Measurements from ENCODE around the gene ARID4B.

The ARID4B gene

GRCh38 chr1:235291599-235292091 lies 36.3 kb downstream of the ARID4B start:
- Histone ChIP-seq H3K9me3 (no peaks in the 10 kb centered on the region), H3K27me3 (no peaks in the 10 kb centered on the region), H3K4me3 (no peak overlapping the region), H3K27ac (no peak overlapping the region), H3K36me3 (no peaks in the 10 kb centered on the region), H3K4me1 (peaks cover 0 to 66% (median 15%) of the 10 kb centered on the region in 4 donors)
- intact Hi-C loops (cut with DNase I; ENCODE audit: low total_unique reads): no loop called here
- TF ChIP-seq, protein P1, sequence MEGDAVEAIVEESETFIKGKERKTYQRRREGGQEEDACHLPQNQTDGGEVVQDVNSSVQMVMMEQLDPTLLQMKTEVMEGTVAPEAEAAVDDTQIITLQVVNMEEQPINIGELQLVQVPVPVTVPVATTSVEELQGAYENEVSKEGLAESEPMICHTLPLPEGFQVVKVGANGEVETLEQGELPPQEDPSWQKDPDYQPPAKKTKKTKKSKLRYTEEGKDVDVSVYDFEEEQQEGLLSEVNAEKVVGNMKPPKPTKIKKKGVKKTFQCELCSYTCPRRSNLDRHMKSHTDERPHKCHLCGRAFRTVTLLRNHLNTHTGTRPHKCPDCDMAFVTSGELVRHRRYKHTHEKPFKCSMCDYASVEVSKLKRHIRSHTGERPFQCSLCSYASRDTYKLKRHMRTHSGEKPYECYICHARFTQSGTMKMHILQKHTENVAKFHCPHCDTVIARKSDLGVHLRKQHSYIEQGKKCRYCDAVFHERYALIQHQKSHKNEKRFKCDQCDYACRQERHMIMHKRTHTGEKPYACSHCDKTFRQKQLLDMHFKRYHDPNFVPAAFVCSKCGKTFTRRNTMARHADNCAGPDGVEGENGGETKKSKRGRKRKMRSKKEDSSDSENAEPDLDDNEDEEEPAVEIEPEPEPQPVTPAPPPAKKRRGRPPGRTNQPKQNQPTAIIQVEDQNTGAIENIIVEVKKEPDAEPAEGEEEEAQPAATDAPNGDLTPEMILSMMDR (IDR thresholded peaks at IDR 0.05): no peak
- DNase-seq: no peak

DNA sequence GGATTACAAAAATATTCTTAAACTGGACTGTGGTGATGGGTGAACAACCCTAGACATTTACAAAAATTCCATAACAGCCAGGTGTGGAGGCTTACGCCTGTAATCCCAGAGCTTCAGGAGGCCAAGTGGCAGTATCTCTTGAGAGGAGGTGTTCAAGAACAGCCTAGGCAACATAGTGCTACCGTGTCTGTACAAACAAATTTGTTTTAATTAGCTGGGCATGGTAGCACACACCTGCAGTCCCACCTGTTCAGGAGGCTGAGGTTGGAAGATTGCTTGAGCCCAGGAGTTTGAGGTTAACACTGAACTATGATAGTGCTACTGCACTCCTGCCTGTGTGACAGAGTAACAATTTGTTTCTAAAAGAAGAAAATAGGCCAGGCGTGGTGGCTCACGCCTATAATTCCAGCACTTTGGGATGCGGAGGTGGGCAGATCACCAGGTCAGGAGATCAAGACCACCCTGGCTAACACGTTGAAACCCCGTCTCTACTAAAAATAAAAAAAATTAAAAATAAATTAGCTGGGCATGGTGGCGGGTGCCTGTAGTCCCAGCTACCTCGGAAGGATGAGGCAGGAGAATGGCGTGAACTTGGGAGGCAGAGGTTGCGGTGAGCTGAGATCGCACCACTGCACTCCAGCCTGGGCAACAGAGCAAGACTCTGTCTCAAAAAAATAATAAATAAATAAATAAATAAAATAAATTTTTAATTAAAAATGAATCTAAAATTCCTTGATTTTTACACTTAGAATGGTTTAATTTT lies 37.1 kb downstream of the ARID4B start:
- Histone ChIP-seq H3K36me3 (no peaks in the 10 kb centered on the region), H3K4me3 (no peak overlapping the region), H3K27ac (no peak overlapping the region), H3K27me3 (no peaks in the 10 kb centered on the region), H3K9me3 (no peaks in the 10 kb centered on the region), H3K4me1 (peaks cover 0 to 65% (median 15%) of the 10 kb centered on the region in 4 donors)
- intact Hi-C loops (cut with DNase I; ENCODE audit: low total_unique reads): no loop called here
- TF ChIP-seq, protein P1 (IDR thresholded peaks at IDR 0.05): no peak
- DNase-seq: no peak

- H3K4me1 ChIP-seq: peaks cover 0 to 63% (median 14%) of the 10 kb centered on the region in 4 donors
- TF ChIP-seq, protein P1 (IDR thresholded peaks at IDR 0.05): no peak
- no peaks in the 10 kb centered on the region for H3K9me3 ChIP-seq
- H3K36me3 ChIP-seq: no peaks in the 10 kb centered on the region
- no peaks in the 10 kb centered on the region for H3K27me3 ChIP-seq
- intact Hi-C loops (cut with DNase I; ENCODE audit: low total_unique reads): no loop called here
- no peak overlapping the region for H3K4me3 ChIP-seq
- no peak for DNase-seq
- H3K27ac ChIP-seq: no peak overlapping the region
These were observed 37.9 kb downstream of the ARID4B start for GRCh38 chr1:235289859-235290739.

DNA sequence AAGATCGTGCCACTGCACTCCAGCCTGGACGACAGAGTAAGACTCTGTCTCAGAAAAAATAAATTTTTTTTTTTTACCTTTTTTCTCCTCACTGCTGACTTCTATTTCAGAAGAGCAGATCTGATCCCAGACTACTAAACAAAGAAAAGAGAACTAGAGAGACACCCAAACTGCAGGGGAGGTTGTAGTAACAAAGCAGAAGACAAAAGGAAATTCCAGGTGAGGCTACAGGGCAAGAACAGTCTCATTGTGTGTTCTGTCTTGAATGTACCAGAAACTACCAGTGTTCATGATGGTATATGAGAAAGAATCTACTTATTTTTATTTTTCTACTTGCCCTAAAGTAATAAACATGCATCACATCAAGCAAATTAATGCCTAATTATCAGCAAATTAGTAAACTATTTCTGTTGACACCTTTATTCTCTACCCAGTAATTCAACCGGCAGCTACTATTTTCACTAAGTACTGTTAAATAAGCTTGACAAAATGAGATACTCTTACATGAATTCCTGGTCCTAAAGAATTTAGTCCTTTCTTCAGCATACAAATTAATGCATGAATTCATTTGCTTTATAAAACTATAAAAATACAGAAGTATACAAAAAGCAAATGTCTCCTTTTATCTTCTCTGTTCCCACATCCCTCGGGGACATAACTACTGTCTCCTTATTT lies 40.6 kb downstream of the ARID4B start:
- peaks cover 0 to 51% (median 20%) of the 10 kb centered on the region in 4 donors for H3K4me1 ChIP-seq
- intact Hi-C loops (cut with DNase I; ENCODE audit: low total_unique reads): no loop called here
- H3K27me3 ChIP-seq: no peaks in the 10 kb centered on the region
- H3K27ac ChIP-seq: no peak overlapping the region
- H3K4me3 ChIP-seq: no peak overlapping the region
- DNase-seq: no peak
- no peaks in the 10 kb centered on the region for H3K36me3 ChIP-seq
- no peaks in the 10 kb centered on the region for H3K9me3 ChIP-seq
- TF ChIP-seq, protein P1 (IDR thresholded peaks at IDR 0.05): no peak

GRCh38 chr1:235286667-235287066 lies 41.3 kb downstream of the ARID4B start:
- intact Hi-C loops (cut with DNase I; ENCODE audit: low total_unique reads): no loop called here
- H3K27ac ChIP-seq: no peak overlapping the region

More at GRCh38 chr1:235286667-235287066, 41.3 kb downstream of the ARID4B start:
- no peak for DNase-seq
- Histone ChIP-seq H3K9me3 (no peaks in the 10 kb centered on the region), H3K4me1 (peaks cover 0 to 48% (median 19%) of the 10 kb centered on the region in 4 donors), H3K4me3 (no peak overlapping the region), H3K27me3 (no peaks in the 10 kb centered on the region), H3K36me3 (no peaks in the 10 kb centered on the region)
- TF ChIP-seq, protein P1 (IDR thresholded peaks at IDR 0.05): no peak
